Measurements from ENCODE around the gene SFMBT2.

DNA sequence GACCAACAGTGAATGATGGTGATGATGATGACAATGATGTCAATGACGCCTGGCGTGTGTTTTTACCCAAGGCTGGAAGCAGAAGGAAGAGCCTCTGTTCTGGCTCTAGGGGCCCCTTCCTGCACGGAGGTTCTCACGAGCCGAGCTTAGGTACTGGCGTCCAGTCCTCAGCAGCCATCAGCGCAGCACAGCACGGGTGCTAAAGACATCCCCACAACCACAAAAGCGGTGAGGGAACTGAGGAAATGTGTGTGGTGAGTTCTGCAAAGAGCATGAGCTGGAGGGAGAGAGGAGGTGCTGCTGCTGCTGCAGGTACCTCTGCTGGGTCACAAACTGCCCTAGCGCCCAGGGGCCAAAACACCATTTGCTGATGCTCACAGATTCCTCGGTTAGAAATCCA, 81.6 kb downstream of the SFMBT2 start:
- TF ChIP-seq, protein P1, sequence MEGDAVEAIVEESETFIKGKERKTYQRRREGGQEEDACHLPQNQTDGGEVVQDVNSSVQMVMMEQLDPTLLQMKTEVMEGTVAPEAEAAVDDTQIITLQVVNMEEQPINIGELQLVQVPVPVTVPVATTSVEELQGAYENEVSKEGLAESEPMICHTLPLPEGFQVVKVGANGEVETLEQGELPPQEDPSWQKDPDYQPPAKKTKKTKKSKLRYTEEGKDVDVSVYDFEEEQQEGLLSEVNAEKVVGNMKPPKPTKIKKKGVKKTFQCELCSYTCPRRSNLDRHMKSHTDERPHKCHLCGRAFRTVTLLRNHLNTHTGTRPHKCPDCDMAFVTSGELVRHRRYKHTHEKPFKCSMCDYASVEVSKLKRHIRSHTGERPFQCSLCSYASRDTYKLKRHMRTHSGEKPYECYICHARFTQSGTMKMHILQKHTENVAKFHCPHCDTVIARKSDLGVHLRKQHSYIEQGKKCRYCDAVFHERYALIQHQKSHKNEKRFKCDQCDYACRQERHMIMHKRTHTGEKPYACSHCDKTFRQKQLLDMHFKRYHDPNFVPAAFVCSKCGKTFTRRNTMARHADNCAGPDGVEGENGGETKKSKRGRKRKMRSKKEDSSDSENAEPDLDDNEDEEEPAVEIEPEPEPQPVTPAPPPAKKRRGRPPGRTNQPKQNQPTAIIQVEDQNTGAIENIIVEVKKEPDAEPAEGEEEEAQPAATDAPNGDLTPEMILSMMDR (IDR thresholded peaks at IDR 0.05): no peak
- TF ChIP-seq POLR2A (IDR thresholded peaks at IDR 0.05): no peak
